Stimulated activated effector memory CD8-positive, alpha-beta T cell treated with anti-CD3 and anti-CD28 coated beads, Interleukin-12 subunit alpha, Interleukin-12 subunit beta, amount 100 ng/mL, for 72 hours (primary cell): ENCODE measurements around the gene TMEM14A.

ENCODE experiments used
- ATAC-seq: fragments of 150-1000 bp; cut with Tn5 transposase; 2 replicates; pipeline ENCODE4 v1.10.0; 2021
- DNase-seq, 2 donors: peaks; one replicate each; pipeline ENCODE4 v3.0.0; 2021 to 2022; ENCODE audit warnings: low spot score in 2 of 2
- H3K27ac Mint-ChIP-seq: one replicate; pipeline ENCODE4 v1.8.0; 2022; ENCODE audit warnings: mild to moderate bottlenecking, mixed read lengths
- H3K36me3 Mint-ChIP-seq: one replicate; pipeline ENCODE4 v1.8.0; 2022; ENCODE audit warnings: mild to moderate bottlenecking, mixed read lengths
- H3K4me1 Mint-ChIP-seq: one replicate; pipeline ENCODE4 v1.8.0; 2022; ENCODE audit warnings: mixed read lengths
- H3K4me3 Mint-ChIP-seq: one replicate; pipeline ENCODE4 v1.8.0; 2022; ENCODE audit warnings: mild to moderate bottlenecking, mixed read lengths
- H3K9me3 Mint-ChIP-seq: one replicate; pipeline ENCODE4 v1.8.0; 2022; ENCODE audit warnings: mixed read lengths

TMEM14A gene, protein sequence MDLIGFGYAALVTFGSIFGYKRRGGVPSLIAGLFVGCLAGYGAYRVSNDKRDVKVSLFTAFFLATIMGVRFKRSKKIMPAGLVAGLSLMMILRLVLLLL

GRCh38 chr6:52670502-52671409 is at the start of gene TMEM14A:
TSS of gene TMEM14A (plus strand) at chr6:52671113. CDS start at chr6:52677103, 5,990 bp downstream.
- Mint-ChIP-seq H3K36me3 (no peaks in the 10 kb centered on the region), H3K4me1 (peaks cover 31% of the 10 kb centered on the region), H3K27ac (peak within 1 kb of the TSS; percentile 71), H3K4me3 (peak within 1 kb of the TSS; percentile 79), H3K9me3 (no peaks in the 10 kb centered on the region)
- DNase-seq: peak; percentile 90 to 97
- peak; percentile 99 for ATAC-seq

DNA sequence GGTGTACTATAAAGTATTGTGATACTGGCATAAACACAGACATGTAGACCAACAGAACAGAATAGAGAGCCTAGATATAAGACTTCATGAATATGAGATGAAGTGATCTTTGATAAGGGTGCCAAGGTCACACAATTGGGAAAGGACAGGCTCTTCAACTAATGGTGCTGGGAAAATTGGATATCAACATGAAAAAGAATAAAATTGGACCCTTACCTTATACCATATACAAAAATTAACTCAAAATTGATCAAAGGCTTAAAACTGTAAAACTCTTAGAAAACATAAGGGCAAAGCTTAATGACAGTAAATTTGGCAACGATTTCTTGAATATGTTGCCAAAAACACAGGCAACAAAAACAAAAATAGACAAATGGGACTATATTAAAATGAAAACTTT is 49.3 kb upstream of the TMEM14A start:
- no peaks in the 10 kb centered on the region for H3K9me3 Mint-ChIP-seq
- no peak for DNase-seq
- no peaks in the 10 kb centered on the region for H3K36me3 Mint-ChIP-seq
- no peak overlapping the region for H3K27ac Mint-ChIP-seq
- H3K4me1 Mint-ChIP-seq: no peaks in the 10 kb centered on the region
- no peak overlapping the region for H3K4me3 Mint-ChIP-seq
- no peak for ATAC-seq

- H3K4me1 Mint-ChIP-seq: no peaks in the 10 kb centered on the region
- DNase-seq (no peak), ATAC-seq (no peak)
- no peaks in the 10 kb centered on the region for H3K9me3 Mint-ChIP-seq
- no peaks in the 10 kb centered on the region for H3K36me3 Mint-ChIP-seq
- H3K4me3 Mint-ChIP-seq: no peak overlapping the region
- no peak overlapping the region for H3K27ac Mint-ChIP-seq
Measured at GRCh38 chr6:52622810-52623209, 48.1 kb upstream of the TMEM14A start.

GRCh38 chr6:52632011-52632410 is 38.9 kb upstream of the TMEM14A start:
- Mint-ChIP-seq H3K4me3 (no peak overlapping the region), H3K9me3 (no peaks in the 10 kb centered on the region), H3K27ac (no peak overlapping the region), H3K4me1 (peaks cover 6% of the 10 kb centered on the region), H3K36me3 (no peaks in the 10 kb centered on the region)
- DNase-seq (no peak), ATAC-seq (no peak)

- H3K36me3 Mint-ChIP-seq: no peaks in the 10 kb centered on the region
- no peaks in the 10 kb centered on the region for H3K9me3 Mint-ChIP-seq
- no peak overlapping the region for H3K4me3 Mint-ChIP-seq
- DNase-seq (no peak), ATAC-seq (no peak)
- H3K27ac Mint-ChIP-seq: no peak overlapping the region
- peaks cover 6% of the 10 kb centered on the region for H3K4me1 Mint-ChIP-seq
Measured at GRCh38 chr6:52634211-52634610, 36.7 kb upstream of the TMEM14A start.

DNA sequence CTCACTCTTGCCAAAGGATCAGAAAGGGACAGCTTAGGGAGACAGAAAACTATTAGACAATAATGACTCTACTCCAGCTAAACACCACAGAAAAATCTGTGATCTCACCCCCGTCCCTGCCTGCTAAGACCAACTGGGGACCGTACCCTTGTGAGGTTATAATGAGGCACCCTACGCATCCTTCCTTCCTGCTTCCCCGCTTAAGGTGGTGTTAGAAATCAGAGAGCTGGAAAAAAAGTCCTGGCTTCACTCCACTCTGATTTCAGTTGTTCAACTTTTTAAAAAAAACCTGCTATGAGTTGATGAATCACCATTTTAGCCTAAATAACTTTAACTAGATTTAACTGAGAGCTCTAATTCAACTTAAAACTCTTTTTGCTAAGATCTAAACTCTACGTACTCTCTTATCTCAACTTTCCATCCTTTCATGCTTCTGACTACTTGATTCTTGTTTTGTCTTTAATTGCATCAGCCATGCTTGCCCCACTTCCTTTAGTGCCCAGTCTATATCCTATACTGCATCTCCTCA is 35.8 kb upstream of the TMEM14A start:
- DNase-seq (no peak), ATAC-seq (peak; percentile 72)
- no peak overlapping the region for H3K27ac Mint-ChIP-seq
- peaks cover 6% of the 10 kb centered on the region for H3K4me1 Mint-ChIP-seq
- no peaks in the 10 kb centered on the region for H3K36me3 Mint-ChIP-seq
- H3K4me3 Mint-ChIP-seq: no peak overlapping the region
- no peaks in the 10 kb centered on the region for H3K9me3 Mint-ChIP-seq

DNA sequence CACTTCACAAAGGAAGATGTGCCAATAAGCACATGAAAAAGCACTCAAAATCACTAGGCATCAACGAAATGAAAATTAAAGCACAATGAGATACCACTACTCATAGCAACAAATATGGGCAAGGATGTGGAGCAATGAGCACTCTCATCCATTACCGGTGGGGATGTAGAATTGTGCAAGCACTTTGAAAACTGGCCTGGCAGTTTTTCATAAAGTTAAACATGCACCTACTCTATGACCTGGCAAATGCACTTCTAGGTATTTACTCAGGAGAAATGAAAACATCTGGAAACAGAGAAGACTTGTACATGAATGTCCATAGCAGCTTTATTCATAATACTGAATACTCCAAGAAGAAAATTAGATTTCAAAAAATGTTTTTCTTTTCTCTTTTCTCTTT is 34.1 kb upstream of the TMEM14A start:
- Mint-ChIP-seq H3K36me3 (no peaks in the 10 kb centered on the region), H3K4me1 (peaks cover 14% of the 10 kb centered on the region), H3K4me3 (no peak overlapping the region), H3K27ac (no peak overlapping the region), H3K9me3 (no peaks in the 10 kb centered on the region)
- ATAC-seq (no peak), DNase-seq (no peak)

- no peak overlapping the region for H3K27ac Mint-ChIP-seq
- H3K36me3 Mint-ChIP-seq: no peaks in the 10 kb centered on the region
- H3K9me3 Mint-ChIP-seq: no peaks in the 10 kb centered on the region
- peaks cover 14% of the 10 kb centered on the region for H3K4me1 Mint-ChIP-seq
- H3K4me3 Mint-ChIP-seq: no peak overlapping the region
- no peak for DNase-seq
- ATAC-seq: no peak
Measured at GRCh38 chr6:52639493-52639892, 31.4 kb upstream of the TMEM14A start.

GRCh38 chr6:52640170-52640569 is 30.7 kb upstream of the TMEM14A start:
- ATAC-seq: no peak
- DNase-seq: no peak
- H3K27ac Mint-ChIP-seq: no peak overlapping the region
- H3K4me3 Mint-ChIP-seq: no peak overlapping the region
- H3K36me3 Mint-ChIP-seq: no peaks in the 10 kb centered on the region
- peaks cover 12% of the 10 kb centered on the region for H3K4me1 Mint-ChIP-seq
- H3K9me3 Mint-ChIP-seq: no peaks in the 10 kb centered on the region

DNA sequence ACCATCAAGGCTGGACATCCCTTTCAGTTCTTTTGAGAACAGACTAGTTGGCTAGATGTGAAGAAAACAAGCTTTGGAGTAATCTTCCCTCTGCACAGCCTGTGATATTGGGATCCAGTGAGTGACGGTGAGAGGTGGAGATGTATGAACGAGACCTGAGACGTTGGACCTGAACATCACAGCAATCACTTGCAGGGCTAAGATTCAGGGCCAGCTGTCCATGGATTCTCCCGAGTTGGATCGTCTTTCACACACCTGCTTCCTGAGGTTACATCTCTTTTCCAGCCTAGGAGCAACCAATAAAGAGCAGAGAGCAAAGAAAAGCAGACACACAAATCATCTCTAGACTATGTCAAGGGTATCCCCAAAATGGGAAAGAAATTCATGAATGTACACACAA is 30.0 kb upstream of the TMEM14A start:
- H3K9me3 Mint-ChIP-seq: no peaks in the 10 kb centered on the region
- H3K4me1 Mint-ChIP-seq: peaks cover 8% of the 10 kb centered on the region
- H3K4me3 Mint-ChIP-seq: no peak overlapping the region
- no peaks in the 10 kb centered on the region for H3K36me3 Mint-ChIP-seq
- ATAC-seq (no peak), DNase-seq (no peak)
- no peak overlapping the region for H3K27ac Mint-ChIP-seq

- Mint-ChIP-seq H3K27ac (no peak overlapping the region), H3K9me3 (no peaks in the 10 kb centered on the region), H3K36me3 (no peaks in the 10 kb centered on the region), H3K4me3 (no peak overlapping the region), H3K4me1 (peaks cover 8% of the 10 kb centered on the region)
- no peak for ATAC-seq
- DNase-seq: no peak
Measured at GRCh38 chr6:52641388-52641787, 29.5 kb upstream of the TMEM14A start.

GRCh38 chr6:52641826-52642225 is 29.1 kb upstream of the TMEM14A start:
- no peak for ATAC-seq
- peaks cover 8% of the 10 kb centered on the region for H3K4me1 Mint-ChIP-seq

DNA sequence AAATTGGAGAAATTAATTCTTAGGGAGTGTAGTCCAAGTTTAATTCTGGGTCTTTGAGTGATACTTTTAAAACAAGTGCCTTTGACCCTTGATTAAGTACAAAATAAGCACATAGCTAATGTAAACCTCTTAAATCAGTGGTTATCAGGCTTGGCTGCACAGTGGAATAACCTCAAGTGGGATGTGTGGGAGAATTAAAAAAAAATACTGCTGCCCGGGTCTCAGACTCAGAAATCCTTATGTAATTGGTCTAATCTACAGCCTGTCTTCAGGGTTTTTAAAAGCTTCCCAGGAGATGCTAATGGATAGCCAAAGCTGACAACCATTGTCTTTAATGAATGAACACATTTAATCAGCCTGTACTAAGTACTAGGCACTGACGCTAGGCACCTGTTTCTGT is 28.5 kb upstream of the TMEM14A start:
- H3K9me3 Mint-ChIP-seq: no peaks in the 10 kb centered on the region
- H3K36me3 Mint-ChIP-seq: no peaks in the 10 kb centered on the region
- H3K4me1 Mint-ChIP-seq: peaks cover 8% of the 10 kb centered on the region
- DNase-seq (no peak), ATAC-seq (no peak)
- H3K27ac Mint-ChIP-seq: no peak overlapping the region
- no peak overlapping the region for H3K4me3 Mint-ChIP-seq

More at GRCh38 chr6:52641826-52642225, 29.1 kb upstream of the TMEM14A start:
- no peaks in the 10 kb centered on the region for H3K36me3 Mint-ChIP-seq
- no peaks in the 10 kb centered on the region for H3K9me3 Mint-ChIP-seq
- H3K27ac Mint-ChIP-seq: no peak overlapping the region
- H3K4me3 Mint-ChIP-seq: no peak overlapping the region
- DNase-seq: no peak

- H3K4me3 Mint-ChIP-seq: no peak overlapping the region
- no peaks in the 10 kb centered on the region for H3K36me3 Mint-ChIP-seq
- no peak overlapping the region for H3K27ac Mint-ChIP-seq
- H3K9me3 Mint-ChIP-seq: no peaks in the 10 kb centered on the region
- H3K4me1 Mint-ChIP-seq: peaks cover 8% of the 10 kb centered on the region
- DNase-seq (no peak), ATAC-seq (peak; percentile 32)
Measured at GRCh38 chr6:52643158-52643557, 27.8 kb upstream of the TMEM14A start.

- H3K9me3 Mint-ChIP-seq: no peaks in the 10 kb centered on the region
- H3K27ac Mint-ChIP-seq: no peak overlapping the region
- no peaks in the 10 kb centered on the region for H3K36me3 Mint-ChIP-seq
- no peak for DNase-seq
- H3K4me3 Mint-ChIP-seq: no peak overlapping the region
- ATAC-seq: no peak
- H3K4me1 Mint-ChIP-seq: peaks cover 8% of the 10 kb centered on the region
Measured at GRCh38 chr6:52644253-52644652, 26.7 kb upstream of the TMEM14A start.

DNA sequence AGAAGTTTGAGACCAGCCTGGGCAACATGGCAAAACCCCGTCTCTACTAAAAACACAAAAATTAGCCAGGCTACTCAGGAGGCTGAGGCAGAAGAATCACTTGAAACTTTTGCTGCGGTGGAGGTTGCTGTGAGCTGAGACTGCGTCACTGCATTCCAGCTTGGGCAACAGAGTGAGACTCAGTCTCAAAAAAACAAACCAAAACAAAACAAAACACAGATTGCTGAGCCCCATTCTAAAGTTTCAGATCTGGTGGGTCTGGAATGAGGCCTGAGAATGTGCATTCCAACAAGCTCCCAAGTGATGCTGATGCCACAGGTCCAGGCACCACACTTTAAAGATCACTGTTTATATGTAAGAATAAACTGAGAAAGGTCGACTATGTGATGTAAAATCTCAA is 24.9 kb upstream of the TMEM14A start:
- Mint-ChIP-seq H3K4me3 (no peak overlapping the region), H3K27ac (no peak overlapping the region), H3K4me1 (peaks cover 5% of the 10 kb centered on the region), H3K36me3 (no peaks in the 10 kb centered on the region), H3K9me3 (no peaks in the 10 kb centered on the region)
- DNase-seq (no peak), ATAC-seq (no peak)
